Glutamatergic neuron (in vitro differentiated cells): Measurements from ENCODE around the gene RPL13A. TPM values are rescaled to one million over a fixed set of nuclear protein-coding genes. Genes with fewer than 3 reads are reported as not detected.

Experiments used
- DNase-seq: peaks from one replicate; pipeline ENCODE4 v3.0.0; 2022
- H3K27ac Mint-ChIP-seq: one replicate; pipeline ENCODE4 v1.8.0; 2020; ENCODE audit warnings: mild to moderate bottlenecking, mixed read lengths, inconsistent platforms; ENCODE audit not compliant: unreplicated experiment
- H3K27me3 Mint-ChIP-seq: one replicate; pipeline ENCODE4 v1.8.0; 2020; ENCODE audit warnings: mild to moderate bottlenecking, moderate library complexity, mixed read lengths, inconsistent platforms; ENCODE audit not compliant: unreplicated experiment
- H3K36me3 Mint-ChIP-seq: one replicate; pipeline ENCODE4 v1.8.0; 2020; ENCODE audit warnings: mild to moderate bottlenecking, mixed read lengths, inconsistent platforms; ENCODE audit not compliant: unreplicated experiment
- H3K4me1 Mint-ChIP-seq: one replicate; pipeline ENCODE4 v1.8.0; 2020; ENCODE audit warnings: mild to moderate bottlenecking, low read depth, mixed read lengths, inconsistent platforms; ENCODE audit not compliant: unreplicated experiment
- H3K4me3 Mint-ChIP-seq: one replicate; pipeline ENCODE4 v1.8.0; 2020; ENCODE audit warnings: mild to moderate bottlenecking, mixed read lengths, inconsistent platforms; ENCODE audit not compliant: unreplicated experiment
- H3K9me3 Mint-ChIP-seq: one replicate; pipeline ENCODE4 v1.8.0; 2020; ENCODE audit warnings: mild to moderate bottlenecking, moderate library complexity, mixed read lengths, inconsistent platforms; ENCODE audit not compliant: unreplicated experiment
- CTCF ChIP-seq: fragments of 200-600 bp; sonication (generic); IDR thresholded peaks from one replicate; pipeline ENCODE4 v1.5.0; 2021; ENCODE audit not compliant: partially characterized antibody, unreplicated experiment
- total RNA-seq: library from RNA; stranded (reverse); fragmentation: NEBNext Ultra II Directional; extraction: Animal tissue kit (Norgen Biotek cat#: 25700); gene quantifications from one replicate; pipeline ENCODE4 v1.2.1, GENCODE V29; 2021; ENCODE audit not compliant: unreplicated experiment

RPL13A gene
- total RNA-seq, 1 donor from 2014 or later, result 1,648 TPM

GRCh38 chr19:49497789-49498103 is 10.3 kb downstream of the RPL13A start:
- H3K4me3 Mint-ChIP-seq, result peak overlapping the region; percentile 95
- peaks cover 13% of the 10 kb centered on the region for H3K9me3 Mint-ChIP-seq
- H3K27ac Mint-ChIP-seq, result no peak overlapping the region
- no peak for TF ChIP-seq CTCF
- peaks cover 19% of the 10 kb centered on the region for H3K4me1 Mint-ChIP-seq
- H3K36me3 Mint-ChIP-seq, result peaks cover 2% of the 10 kb centered on the region
- no peak for DNase-seq
- peaks cover 11% of the 10 kb centered on the region for H3K27me3 Mint-ChIP-seq

DNA sequence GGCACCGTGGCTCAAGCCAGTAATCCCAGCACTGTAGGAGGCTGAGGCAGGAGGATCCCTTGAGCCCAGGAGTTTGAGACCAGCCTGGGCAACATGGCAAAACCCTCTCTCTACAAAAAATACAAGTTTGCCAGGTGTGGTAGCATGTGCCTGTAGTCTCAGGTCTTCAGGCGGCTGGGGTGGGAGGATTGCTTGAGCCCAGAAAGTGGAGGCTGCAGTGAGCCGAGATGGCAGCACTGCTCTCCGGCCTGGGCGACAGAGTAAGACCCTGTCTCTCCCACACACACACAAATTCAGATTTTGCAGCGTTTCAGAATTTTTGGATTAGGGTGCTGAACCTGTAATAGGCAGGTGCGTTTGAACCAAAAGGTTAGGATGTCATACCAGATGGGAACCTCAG is 11.1 kb downstream of the RPL13A start:
- no peak for TF ChIP-seq CTCF
- Mint-ChIP-seq H3K27me3 (peaks cover 8% of the 10 kb centered on the region), H3K4me3 (peak overlapping the region; percentile 95), H3K27ac (no peak overlapping the region), H3K36me3 (no peaks in the 10 kb centered on the region), H3K4me1 (peaks cover 19% of the 10 kb centered on the region), H3K9me3 (peaks cover 13% of the 10 kb centered on the region)
- no peak for DNase-seq

DNA sequence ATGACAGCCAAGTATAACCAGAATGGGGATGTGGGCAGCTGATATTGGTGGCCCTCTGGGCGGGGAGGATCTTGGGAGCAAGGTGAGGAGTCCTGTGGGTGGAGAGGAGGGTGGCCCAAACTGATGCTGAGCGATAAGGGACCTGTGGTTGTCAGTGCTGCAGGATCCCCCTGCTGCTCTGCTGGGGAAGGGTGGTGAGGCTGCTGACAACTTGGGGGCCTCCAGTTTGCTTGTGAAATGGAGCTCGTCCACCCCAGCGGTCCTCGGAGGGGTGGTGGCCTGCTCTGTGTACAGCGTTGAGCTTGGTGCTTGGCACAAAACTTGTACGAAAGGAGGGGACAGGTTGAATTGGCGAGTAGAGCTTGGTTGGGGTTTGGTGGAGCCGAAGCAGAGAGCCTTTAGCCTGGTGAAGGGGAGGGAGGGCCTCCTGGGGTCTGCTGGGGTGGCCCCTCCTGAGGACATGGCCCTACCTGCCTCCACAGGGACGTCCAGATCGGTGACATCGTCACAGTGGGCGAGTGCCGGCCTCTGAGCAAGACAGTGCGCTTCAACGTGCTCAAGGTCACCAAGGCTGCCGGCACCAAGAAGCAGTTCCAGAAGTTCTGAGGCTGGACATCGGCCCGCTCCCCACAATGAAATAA is 11.7 kb downstream of the RPL13A start:
- Mint-ChIP-seq H3K9me3 (peaks cover 13% of the 10 kb centered on the region), H3K36me3 (no peaks in the 10 kb centered on the region), H3K27ac (peak overlapping the region; percentile 72), H3K4me1 (peaks cover 19% of the 10 kb centered on the region), H3K27me3 (peaks cover 8% of the 10 kb centered on the region), H3K4me3 (peak overlapping the region; percentile 55)
- DNase-seq, result no peak
- TF ChIP-seq CTCF, result no peak

GRCh38 chr19:49502866-49503581 is 15.6 kb downstream of the RPL13A start:
- peak; percentile 25 for TF ChIP-seq CTCF
- no peak for DNase-seq
- H3K9me3 Mint-ChIP-seq, result no peaks in the 10 kb centered on the region
- H3K4me1 Mint-ChIP-seq, result peaks cover 15% of the 10 kb centered on the region
- peaks cover 5% of the 10 kb centered on the region for H3K27me3 Mint-ChIP-seq
- no peaks in the 10 kb centered on the region for H3K36me3 Mint-ChIP-seq
- H3K27ac Mint-ChIP-seq, result no peak overlapping the region
- H3K4me3 Mint-ChIP-seq, result no peak overlapping the region

DNA sequence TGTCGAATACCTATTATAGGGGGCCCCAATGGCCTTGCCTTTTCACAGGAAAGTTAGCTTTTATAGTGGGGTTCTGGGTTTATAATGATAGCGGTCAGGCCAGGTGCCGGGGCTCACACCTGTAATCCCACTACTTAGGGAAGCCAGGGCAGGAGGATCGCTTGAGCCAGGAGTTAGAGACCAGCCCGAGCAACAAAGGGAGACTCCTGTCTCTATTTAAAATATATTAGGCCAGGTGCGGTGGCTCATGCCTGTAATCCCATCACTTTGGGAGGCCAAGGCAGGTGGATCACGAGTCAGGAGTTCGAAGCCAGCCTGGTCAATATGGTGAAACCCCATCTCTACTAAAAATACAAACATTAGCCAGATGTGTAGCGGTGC is 16.2 kb downstream of the RPL13A start:
- peaks cover 14% of the 10 kb centered on the region for H3K4me1 Mint-ChIP-seq
- no peaks in the 10 kb centered on the region for H3K36me3 Mint-ChIP-seq
- H3K27me3 Mint-ChIP-seq, result peaks cover 5% of the 10 kb centered on the region
- no peaks in the 10 kb centered on the region for H3K9me3 Mint-ChIP-seq
- no peak overlapping the region for H3K4me3 Mint-ChIP-seq
- DNase-seq, result no peak
- TF ChIP-seq CTCF, result no peak
- no peak overlapping the region for H3K27ac Mint-ChIP-seq
